Erythroblast (primary cell): ENCODE data around the gene ZNF587B.

ENCODE experiments used
- GATA1 ChIP-seq: IDR thresholded peaks from 2 replicates; pipeline ENCODE4 v1.6.1; 2011; ENCODE audit warnings: low read depth, mild to moderate bottlenecking, control low read depth, low read length, moderate library complexity
- POLR2A ChIP-seq: IDR thresholded peaks from 2 replicates; pipeline ENCODE4 v1.6.1; 2011; ENCODE audit warnings: mild to moderate bottlenecking, low read length

- no peak for TF ChIP-seq POLR2A
- no peak for TF ChIP-seq GATA1
Measured at GRCh38 chr19:57825511-57825910, 4.6 kb upstream of the ZNF587B start.
